Gastrocnemius medialis (tissue), 4 donors: ENCODE measurements around the gene OSBPL2. TPM values are rescaled to one million over a fixed set of nuclear protein-coding genes. Genes with fewer than 3 reads are reported as not detected.

ENCODE experiments used
- ATAC-seq, 2 donors: fragments of 150-250 bp; one replicate each; pipeline ENCODE4 v1.9.1; 2016
- DNase-seq, 2 donors: peaks; one replicate each; pipeline ENCODE4 v3.0.0-alpha.2; 2019
- H3K27ac ChIP-seq, 4 donors: fragments of 200-600 bp; sonication (generic); 1 replicate in 1 of 4; 2 replicates in 3 of 4; pipeline ENCODE4 v1.5.1; 2016 to 2018; ENCODE audit warnings: mild to moderate bottlenecking in 2 of 4, moderate library complexity in 1 of 4
- H3K27me3 ChIP-seq, 3 donors: fragments of 200-600 bp; sonication (generic) in 2 of 3; 1 replicate in 1 of 3; 2 replicates in 2 of 3; pipeline versions ENCODE4 v1.5.1 to v1.6.0; 2016 to 2019; ENCODE audit warnings: mild to moderate bottlenecking in 1 of 3, moderate library complexity in 1 of 3
- H3K36me3 ChIP-seq, 2 donors: fragments of 200-600 bp; sonication (generic) in 1 of 2; one replicate each; pipeline ENCODE4 v1.5.1; 2017 to 2018
- H3K4me1 ChIP-seq, 2 donors: fragments of 200-600 bp; sonication (generic) in 1 of 2; one replicate each; pipeline ENCODE4 v1.5.1; 2016 to 2017; ENCODE audit warnings: mild to moderate bottlenecking in 2 of 2
- H3K4me3 ChIP-seq, 4 donors: fragments of 200-600 bp; sonication (generic) in 3 of 4; 1 replicate in 1 of 4; 2 replicates in 3 of 4; pipeline ENCODE4 v1.5.1; 2016 to 2019; ENCODE audit warnings: mild to moderate bottlenecking in 2 of 4
- H3K9me3 ChIP-seq, 3 donors: fragments of 200-600 bp; sonication (generic) in 2 of 3; 1 replicate in 1 of 3; 2 replicates in 2 of 3; pipeline ENCODE4 v1.5.1; 2016 to 2019
- CTCF ChIP-seq, 5 experiments: fragments of 450-650 bp in 3 of 5; fragments of 200-600 bp in 2 of 5; sonication (generic) in 2 of 5; IDR thresholded peaks in 4 of 5; conservative IDR thresholded peaks in 1 of 5; 1 replicate in 4 of 5; 2 replicates in 1 of 5; pipeline ENCODE4 v1.5.1; 2016 to 2019; ENCODE audit warnings: antibody characterized with exemption in 5 of 5, mild to moderate bottlenecking in 3 of 5, moderate library complexity in 3 of 5
- POLR2A ChIP-seq, 2 donors: fragments of 450-650 bp; IDR thresholded peaks; one replicate each; pipeline ENCODE4 v1.6.1; 2017; ENCODE audit warnings: antibody characterized with exemption in 2 of 2, mild to moderate bottlenecking in 2 of 2, moderate library complexity in 2 of 2
- in situ Hi-C, 4 donors: fragments of 200-750 bp; cut with MboI; loops; one replicate each; pipeline versions ENCODE4 v1.15.0 to v1.8.0; 2017; ENCODE audit warnings: low sequenced_read_pairs in 4 of 4
- intact Hi-C: fragments of 100-400 bp; cut with DNase I; formaldehyde crosslinking; loops from one replicate; pipeline ENCODE4 v1.15.1; 2023; ENCODE audit warnings: low total_unique reads
- total RNA-seq, 4 donors: library from RNA; depleted of rRNA; stranded (reverse); fragments of >200 nt; gene quantifications; one replicate each; pipeline versions ENCODE4 v1.1.0 to v1.2.3, GENCODE V29; 2016

Gene OSBPL2
- total RNA-seq, 4 donors from 2014 or later, result 15.8 to 26.4 (median 19.6) TPM

- intact Hi-C loops (no loop called here), in situ Hi-C loops (no loop called here)
- Histone ChIP-seq H3K27ac (no peak overlapping the region), H3K9me3 (no peaks in the 10 kb centered on the region), H3K27me3 (no peaks in the 10 kb centered on the region), H3K4me1 (no peaks in the 10 kb centered on the region), H3K36me3 (peaks cover 0 to 26% of the 10 kb centered on the region in 2 donors), H3K4me3 (no peak overlapping the region)
- TF ChIP-seq CTCF (IDR thresholded peaks at IDR 0.05 in 4 of 5, conservative IDR thresholded peaks at IDR 0.05 in 1 of 5) (no peak), POLR2A (IDR thresholded peaks at IDR 0.05) (no peak)
- no peak for DNase-seq
- ATAC-seq, result no peak
Observed at GRCh38 chr20:62333820-62334595, 95.7 kb downstream of the OSBPL2 start.

DNA sequence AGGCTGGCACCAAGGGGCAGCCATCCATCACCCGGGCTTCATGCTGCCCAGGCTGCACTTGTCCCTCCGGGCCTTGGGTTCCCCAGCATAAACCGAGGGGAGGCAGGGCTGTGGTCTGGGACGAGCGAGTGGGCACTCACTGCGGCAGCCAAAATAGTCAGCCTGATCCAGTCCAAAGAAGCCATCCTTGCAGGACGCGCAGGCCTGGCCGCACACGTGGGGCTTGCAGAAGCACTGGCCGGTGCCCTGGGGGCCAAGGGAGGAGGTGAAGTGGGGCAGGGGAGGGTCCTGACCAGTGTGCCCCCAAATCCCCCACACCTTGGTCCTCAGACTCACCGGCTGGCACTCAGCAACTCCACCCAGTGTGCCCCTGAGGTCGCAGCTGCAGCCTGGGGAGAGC is 96.6 kb downstream of the OSBPL2 start:
- no peak overlapping the region for H3K27ac ChIP-seq
- no peaks in the 10 kb centered on the region for H3K9me3 ChIP-seq
- no peak for ATAC-seq
- TF ChIP-seq POLR2A (IDR thresholded peaks at IDR 0.05) (no peak), CTCF (IDR thresholded peaks at IDR 0.05 in 4 of 5, conservative IDR thresholded peaks at IDR 0.05 in 1 of 5) (no peak)
- no peak for DNase-seq
- no peaks in the 10 kb centered on the region for H3K27me3 ChIP-seq
- no peaks in the 10 kb centered on the region for H3K4me1 ChIP-seq
- no peak overlapping the region for H3K4me3 ChIP-seq
- peaks cover 0 to 17% of the 10 kb centered on the region in 2 donors for H3K36me3 ChIP-seq
- in situ Hi-C loops (no loop called here), intact Hi-C loops (no loop called here)

DNA sequence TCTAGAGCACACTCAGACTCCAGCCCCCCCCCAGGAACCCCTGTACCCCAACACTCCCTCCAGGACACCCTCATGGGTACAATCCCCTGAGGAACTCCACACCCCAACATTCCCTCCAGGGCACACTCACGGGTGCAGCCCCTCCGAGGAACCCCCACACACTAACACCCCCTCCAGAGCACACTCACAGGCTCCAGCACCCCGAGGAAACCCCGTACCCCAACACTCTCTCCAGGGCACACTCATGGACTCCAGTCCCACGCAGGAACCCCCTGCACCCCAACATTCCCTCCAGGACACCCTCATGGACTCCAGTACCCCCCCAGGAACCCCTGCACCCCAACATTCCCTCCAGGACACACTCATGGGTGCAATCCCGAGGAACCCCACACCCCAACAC is 97.2 kb downstream of the OSBPL2 start:
- no peaks in the 10 kb centered on the region for H3K4me1 ChIP-seq
- ATAC-seq, result no peak

GRCh38 chr20:62336329-62336728 is 98.0 kb downstream of the OSBPL2 start:
- no peak overlapping the region for H3K27ac ChIP-seq
- no peaks in the 10 kb centered on the region for H3K9me3 ChIP-seq
- no peaks in the 10 kb centered on the region for H3K27me3 ChIP-seq
- intact Hi-C loops (no loop called here), in situ Hi-C loops (no loop called here)
- peaks cover 0 to 14% of the 10 kb centered on the region in 2 donors for H3K36me3 ChIP-seq
- TF ChIP-seq POLR2A (IDR thresholded peaks at IDR 0.05) (no peak), CTCF (IDR thresholded peaks at IDR 0.05 in 4 of 5, conservative IDR thresholded peaks at IDR 0.05 in 1 of 5) (no peak)
- H3K4me3 ChIP-seq, result no peak overlapping the region
- no peaks in the 10 kb centered on the region for H3K4me1 ChIP-seq
- ATAC-seq (no peak), DNase-seq (no peak)

More for the DNA sequence above, 97.2 kb downstream of the OSBPL2 start:
- TF ChIP-seq POLR2A (IDR thresholded peaks at IDR 0.05), result no peak
- TF ChIP-seq CTCF (IDR thresholded peaks at IDR 0.05 in 4 of 5, conservative IDR thresholded peaks at IDR 0.05 in 1 of 5), result no peak
- Histone ChIP-seq H3K36me3 (peaks cover 0 to 14% of the 10 kb centered on the region in 2 donors), H3K4me3 (no peak overlapping the region), H3K27ac (no peak overlapping the region), H3K9me3 (no peaks in the 10 kb centered on the region), H3K27me3 (no peaks in the 10 kb centered on the region)
- no peak for DNase-seq
- intact Hi-C loops (no loop called here), in situ Hi-C loops (no loop called here)
